Keratinocyte (primary cell): ENCODE results near the gene COTL1. TPM values are rescaled to one million over a fixed set of nuclear protein-coding genes. Genes with fewer than 3 reads are reported as not detected.

Experiments used
- DNase-seq: peaks from one replicate; pipeline ENCODE4 v3.0.0-alpha.2; 2011; ENCODE audit warnings: low read depth, missing footprints, low spot score
- FAIRE-seq: peaks from 2 replicates; lab custom pipeline; 2011; peaks lifted over from hg19 to GRCh38; lab: Jason Lieb, UNC
- H2AFZ ChIP-seq: 2 replicates; pipeline ENCODE4 v1.6.0; 2012; ENCODE audit warnings: low read length, control low read depth, inconsistent platforms; ENCODE audit not compliant: control insufficient read depth
- H3K27ac ChIP-seq: 2 replicates; pipeline ENCODE4 v1.5.1; 2011; ENCODE audit warnings: low read length; ENCODE audit not compliant: control insufficient read depth, insufficient read depth
- H3K27me3 ChIP-seq: 3 replicates; pipeline ENCODE4 v1.6.0; 2011; ENCODE audit warnings: low read length; ENCODE audit not compliant: control insufficient read depth, insufficient read depth; ENCODE audit errors: extremely low read depth
- H3K36me3 ChIP-seq, 2 experiments: 2 replicates in 1 of 2; 3 replicates in 1 of 2; pipeline ENCODE4 v1.5.1; 2011; ENCODE audit warnings: low read length in 2 of 2, mild to moderate bottlenecking in 1 of 2; ENCODE audit not compliant: control insufficient read depth in 2 of 2, insufficient read depth in 2 of 2; ENCODE audit errors: extremely low read depth in 1 of 2
- H3K4me1 ChIP-seq: 3 replicates; pipeline ENCODE4 v1.5.1; 2011; ENCODE audit warnings: low read length; ENCODE audit not compliant: control insufficient read depth, insufficient read depth; ENCODE audit errors: extremely low read depth
- H3K4me2 ChIP-seq: 3 replicates; pipeline ENCODE4 v1.6.0; 2011; ENCODE audit warnings: low read depth, low read length; ENCODE audit not compliant: control insufficient read depth, insufficient read depth; ENCODE audit errors: extremely low read depth
- H3K4me3 ChIP-seq, 3 experiments: fragments of 200-600 bp in 1 of 3; sonication (generic) in 1 of 3; 2 replicates in 2 of 3; 3 replicates in 1 of 3; pipeline ENCODE4 v1.5.1; 2011 to 2016; ENCODE audit warnings: low read length in 3 of 3, mild to moderate bottlenecking in 3 of 3, control low read depth in 2 of 3, inconsistent platforms in 1 of 3, low read depth in 1 of 3, mixed read lengths in 1 of 3, mixed run types in 1 of 3, moderate library complexity in 1 of 3; ENCODE audit not compliant: control insufficient read depth in 2 of 3, insufficient read depth in 2 of 3; ENCODE audit errors: extremely low read depth in 1 of 3
- H3K79me2 ChIP-seq: 2 replicates; pipeline ENCODE4 v1.6.0; 2012; ENCODE audit warnings: low read length; ENCODE audit not compliant: control insufficient read depth, insufficient read depth
- H3K9ac ChIP-seq: 3 replicates; pipeline ENCODE4 v1.6.0; 2011; ENCODE audit warnings: low read length; ENCODE audit not compliant: control insufficient read depth, insufficient read depth; ENCODE audit errors: extremely low read depth
- H3K9me1 ChIP-seq: 3 replicates; pipeline ENCODE4 v1.6.0; 2011; ENCODE audit warnings: low read length; ENCODE audit not compliant: control insufficient read depth, insufficient read depth; ENCODE audit errors: extremely low read depth
- H3K9me3 ChIP-seq: 2 replicates; pipeline ENCODE4 v1.5.1; 2012; ENCODE audit warnings: low read depth, low read length; ENCODE audit not compliant: control insufficient read depth
- H4K20me1 ChIP-seq: 3 replicates; pipeline ENCODE4 v1.6.0; 2011; ENCODE audit warnings: low read length; ENCODE audit not compliant: control insufficient read depth, insufficient read depth; ENCODE audit errors: extremely low read depth
- EZH2 ChIP-seq: IDR thresholded peaks from one replicate; pipeline ENCODE4 v1.6.1; 2012; ENCODE audit warnings: inconsistent platforms, mild to moderate bottlenecking, low read length, moderate library complexity
- dilution Hi-C: fragments of 300-500 bp; cut with MboI; formaldehyde crosslinking; loops from one replicate; pipeline ENCODE4 v1.7.0; 2020; ENCODE audit warnings: low sequenced_read_pairs; ENCODE audit not compliant: extremely low pct_ligation_motif_present
- polyA plus RNA-seq, 5 experiments: library from polyadenylated mRNA; depleted of rRNA in 3 of 5; stranded (reverse) in 3 of 5; stranded (forward) in 1 of 5; unstranded in 1 of 5; fragments of >200 nt; gene quantifications; 1 replicate in 1 of 5; 2 replicates in 3 of 5; 3 replicates in 1 of 5; pipeline versions ENCODE4 v1.2.1 to v1.2.3, GENCODE V29; 2011 to 2012; ENCODE audit warnings: missing spikeins in 2 of 5, low read depth in 1 of 5, low replicate concordance in 1 of 5
- TF ChIP-seq, protein P1 (sequence below), 3 experiments: IDR thresholded peaks in 1 of 3; conservative IDR thresholded peaks in 1 of 3; optimal IDR thresholded peaks in 1 of 3; 2 replicates in 2 of 3; 3 replicates in 1 of 3; pipeline versions ENCODE3 to v1.5.1; 2011; ENCODE audit warnings: low read length in 3 of 3, mild to moderate bottlenecking in 3 of 3, moderate library complexity in 2 of 3, control low read depth in 1 of 3, inconsistent platforms in 1 of 3; ENCODE audit not compliant: insufficient read depth in 2 of 3; ENCODE audit errors: extremely low read depth in 1 of 3

The COTL1 gene
- polyA plus RNA-seq, 1 donor (not counting 4 experiments of a cell fraction or from before 2014, with no cell fraction given) = 116 TPM

DNA sequence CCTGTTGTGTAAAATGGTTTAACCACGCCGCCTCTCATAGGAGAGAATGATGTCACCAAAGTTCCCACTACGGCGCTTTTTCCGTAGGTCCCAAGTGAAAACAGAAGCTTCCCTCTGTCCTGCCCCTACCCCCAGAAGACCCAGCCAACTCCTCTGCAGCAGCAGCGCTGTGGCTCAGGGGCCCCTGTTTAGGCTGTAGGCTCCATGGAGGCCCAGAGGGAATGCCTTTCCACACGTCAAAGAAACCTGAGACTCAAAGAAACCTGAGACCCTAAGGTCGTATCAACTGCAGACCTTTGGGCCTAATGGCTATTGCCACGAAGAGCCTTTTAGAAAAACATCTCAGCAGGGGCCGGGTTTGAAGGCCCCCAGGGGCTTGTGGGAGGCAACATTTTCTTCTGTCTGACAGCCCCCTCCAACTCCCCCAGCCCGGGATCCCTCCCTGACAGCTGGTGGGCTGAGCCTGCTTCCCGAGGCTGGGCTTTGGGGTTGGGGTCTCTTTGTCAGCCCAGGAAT lies 70.3 kb downstream of the COTL1 start:
- Histone ChIP-seq H3K79me2 (no peaks in the 10 kb centered on the region), H3K36me3 (no peaks in the 10 kb centered on the region), H3K4me1 (peaks cover 6% of the 10 kb centered on the region), H4K20me1 (no peaks in the 10 kb centered on the region), H3K4me2 (no peak overlapping the region), H2AFZ (no peak overlapping the region), H3K9ac (no peak overlapping the region), H3K27ac (no peak overlapping the region), H3K9me3 (no peaks in the 10 kb centered on the region), H3K9me1 (no peaks in the 10 kb centered on the region), H3K4me3 (no peak overlapping the region), H3K27me3 (peaks cover 6% of the 10 kb centered on the region)
- dilution Hi-C loops = no loop called here
- no peak for TF ChIP-seq EZH2
- TF ChIP-seq, protein P1, sequence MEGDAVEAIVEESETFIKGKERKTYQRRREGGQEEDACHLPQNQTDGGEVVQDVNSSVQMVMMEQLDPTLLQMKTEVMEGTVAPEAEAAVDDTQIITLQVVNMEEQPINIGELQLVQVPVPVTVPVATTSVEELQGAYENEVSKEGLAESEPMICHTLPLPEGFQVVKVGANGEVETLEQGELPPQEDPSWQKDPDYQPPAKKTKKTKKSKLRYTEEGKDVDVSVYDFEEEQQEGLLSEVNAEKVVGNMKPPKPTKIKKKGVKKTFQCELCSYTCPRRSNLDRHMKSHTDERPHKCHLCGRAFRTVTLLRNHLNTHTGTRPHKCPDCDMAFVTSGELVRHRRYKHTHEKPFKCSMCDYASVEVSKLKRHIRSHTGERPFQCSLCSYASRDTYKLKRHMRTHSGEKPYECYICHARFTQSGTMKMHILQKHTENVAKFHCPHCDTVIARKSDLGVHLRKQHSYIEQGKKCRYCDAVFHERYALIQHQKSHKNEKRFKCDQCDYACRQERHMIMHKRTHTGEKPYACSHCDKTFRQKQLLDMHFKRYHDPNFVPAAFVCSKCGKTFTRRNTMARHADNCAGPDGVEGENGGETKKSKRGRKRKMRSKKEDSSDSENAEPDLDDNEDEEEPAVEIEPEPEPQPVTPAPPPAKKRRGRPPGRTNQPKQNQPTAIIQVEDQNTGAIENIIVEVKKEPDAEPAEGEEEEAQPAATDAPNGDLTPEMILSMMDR (optimal IDR thresholded peaks at IDR 0.05 in 1 of 3, IDR thresholded peaks at IDR 0.05 in 1 of 3, conservative IDR thresholded peaks at IDR 0.05 in 1 of 3; ENCODE audit: extremely low read depth in 1 of 3, insufficient read depth in 2 of 3, low read length in 3 of 3) = no peak
- DNase-seq (no peak), FAIRE-seq (no peak)

DNA sequence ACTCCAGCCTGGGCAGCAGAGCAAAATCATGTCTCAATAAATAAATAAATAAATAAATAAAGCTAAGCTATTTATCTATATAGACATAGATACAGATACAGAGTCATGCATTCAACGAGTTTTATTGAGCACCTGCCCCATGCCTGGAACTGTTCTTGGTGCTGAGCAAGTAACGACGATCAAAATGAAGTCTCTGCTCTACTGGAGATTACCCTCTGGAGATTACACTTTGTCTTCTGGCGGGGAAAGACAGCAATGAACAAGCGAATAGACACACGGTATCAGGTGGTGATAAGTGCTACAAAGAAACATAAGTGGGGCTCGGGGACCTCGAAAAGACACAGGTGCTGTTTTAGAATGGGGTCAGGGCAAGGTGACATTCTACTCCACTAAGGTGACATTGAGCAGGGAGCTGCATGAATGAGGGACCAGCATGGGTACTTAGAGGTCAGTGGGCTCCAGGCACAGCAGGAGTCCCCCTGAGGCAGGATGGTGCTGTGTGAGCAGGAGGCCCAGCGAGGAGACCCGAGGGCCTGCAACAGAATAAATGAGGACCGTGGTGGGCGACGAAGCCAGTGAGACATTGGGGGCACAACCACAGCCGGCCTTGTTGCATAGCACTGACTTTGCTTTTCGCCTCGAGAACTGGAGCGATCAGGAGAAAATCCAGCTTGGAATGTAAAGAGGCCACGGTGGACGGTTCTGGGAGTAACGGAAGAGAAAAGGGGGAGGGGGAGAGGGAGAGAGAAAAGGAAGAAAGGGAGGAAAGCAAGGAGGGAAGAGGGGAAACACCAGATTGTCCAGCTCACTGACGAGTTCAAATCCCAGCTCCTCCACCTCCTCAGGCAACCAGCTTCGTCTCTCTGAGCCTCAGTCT lies 71.0 kb downstream of the COTL1 start:
- H3K9ac ChIP-seq = no peak overlapping the region
- no peaks in the 10 kb centered on the region for H3K79me2 ChIP-seq
- FAIRE-seq (no peak), DNase-seq (no peak)
- H3K9me3 ChIP-seq = no peaks in the 10 kb centered on the region
- H3K36me3 ChIP-seq = no peaks in the 10 kb centered on the region
- TF ChIP-seq, protein P1 (optimal IDR thresholded peaks at IDR 0.05 in 1 of 3, IDR thresholded peaks at IDR 0.05 in 1 of 3, conservative IDR thresholded peaks at IDR 0.05 in 1 of 3; ENCODE audit: extremely low read depth in 1 of 3, insufficient read depth in 2 of 3, low read length in 3 of 3) = no peak
- no peak for TF ChIP-seq EZH2
- peaks cover 2% of the 10 kb centered on the region for H3K4me1 ChIP-seq
- H3K4me3 ChIP-seq = no peak overlapping the region
- H3K9me1 ChIP-seq = no peaks in the 10 kb centered on the region
- H4K20me1 ChIP-seq = no peaks in the 10 kb centered on the region
- H3K4me2 ChIP-seq = no peak overlapping the region
- H2AFZ ChIP-seq = no peak overlapping the region
- H3K27me3 ChIP-seq = peaks cover 6% of the 10 kb centered on the region
- H3K27ac ChIP-seq = no peak overlapping the region
- dilution Hi-C loops = no loop called here
